ENCODE measurements around the gene CACNA1S.

GRCh38 chr1:201026234-201026633 lies 86.0 kb downstream of the CACNA1S start:
- TF ChIP-seq CTCF (IDR thresholded peaks at IDR 0.05; ENCODE audit: control extremely low read depth in 1 of 3, insufficient read depth in 1 of 3, low read depth in 1 of 3, low read length in 3 of 3) (no peak), POLR2A (IDR thresholded peaks at IDR 0.05; ENCODE audit: control extremely low read depth in 1 of 2, low read depth in 2 of 2, low read length in 2 of 2) (no peak), USF2 (IDR thresholded peaks at IDR 0.05; ENCODE audit: low read length) (no peak), EZH2 (IDR thresholded peaks at IDR 0.05; ENCODE audit: low read depth, low read length, severe bottlenecking) (no peak), ZNF274 (IDR thresholded peaks at IDR 0.05; ENCODE audit: borderline replicate concordance, extremely low read depth, low read length) (no peak), NANOG (IDR thresholded peaks at IDR 0.05; ENCODE audit: insufficient read depth, low read depth, low read length, poor library complexity, severe bottlenecking) (no peak), EP300 (IDR thresholded peaks at IDR 0.05; ENCODE audit: borderline replicate concordance in 1 of 2, low read depth in 2 of 2, low read length in 2 of 2) (no peak), BCL11A (IDR thresholded peaks at IDR 0.05; ENCODE audit: low read depth in 2 of 2, low read length in 2 of 2) (no peak), JUND (IDR thresholded peaks at IDR 0.05; ENCODE audit: low read length) (no peak), BRCA1 (IDR thresholded peaks at IDR 0.05; ENCODE audit: low read depth, low read length) (no peak)

All from H1 (cell line).